PFSK-1 (cell line): ENCODE measurements around the gene YBX2.

ENCODE experiments used
- FOXP2 ChIP-seq: optimal IDR thresholded peaks from 2 replicates; pipeline ENCODE3; 2011; ENCODE audit warnings: borderline replicate concordance, control low read depth, inconsistent platforms; ENCODE audit not compliant: insufficient read depth; ENCODE audit errors: extremely low read length, extremely low read depth
- POLR2AphosphoS5 ChIP-seq: IDR thresholded peaks from 2 replicates; pipeline ENCODE4 v1.6.1; 2012; ENCODE audit warnings: low read depth, mild to moderate bottlenecking, control low read depth, low read length, moderate library complexity
- REST ChIP-seq, 2 experiments: IDR thresholded peaks; 2 replicates each; pipeline versions ENCODE4 v1.6.1 to v1.8.0; 2011 to 2012; ENCODE audit warnings: low read depth in 2 of 2, low read length in 2 of 2, control low read depth in 1 of 2, inconsistent platforms in 1 of 2, mild to moderate bottlenecking in 1 of 2, moderate library complexity in 1 of 2; ENCODE audit not compliant: insufficient read depth in 1 of 2
- SIN3A ChIP-seq: IDR thresholded peaks from 2 replicates; pipeline ENCODE4 v1.6.1; 2012; ENCODE audit warnings: mild to moderate bottlenecking, low read length, moderate library complexity, borderline replicate concordance; ENCODE audit not compliant: insufficient read depth
- TAF1 ChIP-seq: IDR thresholded peaks from 2 replicates; pipeline ENCODE4 v1.6.1; 2012; ENCODE audit warnings: low read length, control low read depth, borderline replicate concordance; ENCODE audit not compliant: insufficient read depth

YBX2 gene

GRCh38 chr17:7327056-7327455 is 32.6 kb upstream of the YBX2 start:
- TF ChIP-seq TAF1, result no peak
- TF ChIP-seq POLR2AphosphoS5, result no peak
- TF ChIP-seq REST (IDR thresholded peaks at IDR 0.05; ENCODE audit: insufficient read depth in 1 of 2, low read depth in 2 of 2, low read length in 2 of 2), result no peak
- no peak for TF ChIP-seq FOXP2
- TF ChIP-seq SIN3A, result no peak

- TF ChIP-seq POLR2AphosphoS5 (no peak), TAF1 (no peak), SIN3A (no peak), FOXP2 (no peak), REST (IDR thresholded peaks at IDR 0.05; ENCODE audit: insufficient read depth in 1 of 2, low read depth in 2 of 2, low read length in 2 of 2) (no peak)
These were observed 31.7 kb upstream of the YBX2 start for GRCh38 chr17:7326186-7326585.

- TF ChIP-seq TAF1 (no peak), SIN3A (no peak), FOXP2 (no peak), POLR2AphosphoS5 (no peak), REST (IDR thresholded peaks at IDR 0.05; ENCODE audit: insufficient read depth in 1 of 2, low read depth in 2 of 2, low read length in 2 of 2) (no peak)
These were observed 30.6 kb upstream of the YBX2 start for GRCh38 chr17:7325031-7325528.

- TF ChIP-seq POLR2AphosphoS5, result no peak
- TF ChIP-seq TAF1, result no peak
- TF ChIP-seq FOXP2, result no peak
- TF ChIP-seq REST (IDR thresholded peaks at IDR 0.05; ENCODE audit: insufficient read depth in 1 of 2, low read depth in 2 of 2, low read length in 2 of 2), result no peak
- TF ChIP-seq SIN3A, result no peak
These were observed 30.0 kb upstream of the YBX2 start for GRCh38 chr17:7324438-7324779.
